Measurements from ENCODE around the gene RBM5.

DNA sequence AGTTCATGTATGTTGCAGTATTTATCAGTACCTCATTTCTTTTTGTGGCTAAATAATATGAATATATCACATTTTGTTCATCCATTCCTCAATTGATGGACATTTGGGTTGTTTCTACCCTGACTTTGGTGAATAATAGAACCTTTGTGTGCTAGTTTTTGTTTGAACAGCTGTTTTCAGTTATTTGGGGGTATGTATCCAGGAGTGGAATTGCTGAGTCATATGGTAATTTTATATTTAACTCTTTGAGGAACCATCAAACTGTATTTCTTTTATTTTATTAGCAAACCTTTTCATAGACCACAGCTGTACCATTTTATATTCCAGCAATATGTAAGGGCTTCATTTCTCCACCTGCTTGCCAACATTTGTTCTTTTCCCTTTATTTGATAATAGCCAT lies 38.4 kb upstream of the RBM5 start:
- TF ChIP-seq CTCF (conservative IDR thresholded peaks at IDR 0.05; ENCODE audit: low read length) (no peak), EZH2phosphoT487 (IDR thresholded peaks at IDR 0.05; ENCODE audit: borderline replicate concordance) (no peak)

Data from Loucy (cell line).